ENCODE measurements around the gene NIN. TPM values are rescaled to one million over a fixed set of nuclear protein-coding genes. Genes with fewer than 3 reads are reported as not detected.

NIN gene
- total and polyA plus RNA-seq, 2 of the 4 experiments (the other 2 are of a cell fraction) = 15.2 to 98.4 TPM

DNA sequence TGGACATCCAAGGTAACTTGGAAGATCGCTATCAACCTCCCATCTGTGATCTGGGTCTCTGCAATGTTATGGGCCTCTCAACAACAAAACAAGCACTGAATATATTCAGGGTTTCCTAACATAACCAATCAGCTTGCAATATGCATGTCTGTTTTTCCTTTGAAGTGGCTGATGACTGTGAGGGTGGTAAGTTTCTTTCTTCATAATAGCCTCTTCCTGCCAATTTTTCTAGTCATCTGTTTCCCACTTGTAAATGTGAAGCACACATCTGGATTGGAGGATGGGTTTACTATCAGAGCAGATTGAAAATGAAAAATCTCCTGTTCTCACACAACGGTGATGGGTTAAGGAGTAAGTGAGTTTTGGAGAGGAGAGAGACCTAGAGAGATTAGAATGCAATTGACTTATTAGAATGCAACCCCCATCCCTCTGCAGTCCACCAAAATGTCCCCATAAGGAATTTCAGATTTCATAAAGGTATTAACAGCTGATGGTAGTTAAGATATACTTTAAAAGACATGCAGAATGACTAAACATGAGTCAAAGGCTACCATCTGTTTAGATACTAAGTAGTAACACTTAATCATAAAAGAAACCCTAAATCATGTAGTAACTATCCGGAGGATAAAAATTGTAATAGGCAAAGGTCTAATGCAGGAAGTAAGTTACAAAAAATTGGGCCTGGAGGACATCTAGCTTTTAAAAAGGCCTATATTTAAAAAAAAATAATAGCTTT is 104.4 kb downstream of the NIN start:
- no peaks in the 10 kb centered on the region for H3K9me3 ChIP-seq (ENCODE audit: control insufficient read depth, insufficient read depth, low read length)
- H3K4me3 ChIP-seq (ENCODE audit: insufficient read depth, low read depth, low read length) = no peak overlapping the region
- H3K4me2 ChIP-seq (ENCODE audit: low read depth, low read length) = peak overlapping the region; percentile 78
- no CpG with 5 or more reads among the region's 3 CpGs for WGBS, 2 experiments (ENCODE audit: extremely low coverage in 2 of 2, insufficient read length in 1 of 2)
- no peak overlapping the region for H2AK5ac ChIP-seq (ENCODE audit: low read depth, low read length)
- dilution Hi-C loops (cut with HindIII; ENCODE audit: low sequenced_read_pairs, unreplicated experiment) (no loop called here), intact Hi-C loops (cut with micrococcal nuclease) (no loop called here), in situ Hi-C loops (cut with MboI; ENCODE audit: low sequenced_read_pairs) (no loop called here)
- H3K4ac ChIP-seq (ENCODE audit: low read depth, low read length) = peak overlapping the region; percentile 36; the same call in 1 of the 2 replicates
- POLR2A ChIA-PET (ENCODE audit: unreplicated experiment) = interaction anchor here (0.5 kb wide), 1 partner anchor 19 kb away, joined by 5 read pairs; no protein-coding TSS in a partner anchor
- no peaks in the 10 kb centered on the region for H3K27me3 ChIP-seq (ENCODE audit: control insufficient read depth, insufficient read depth, low read length)
- no peak overlapping the region for H2AFZ ChIP-seq (replicated peaks; ENCODE audit: low read length, poor library complexity)
- H3K14ac ChIP-seq (replicated peaks; ENCODE audit: low read depth, low read length) = peak overlapping the region; percentile 20; the same call in 1 of the 2 replicates
- peaks cover 20% of the 10 kb centered on the region for H3K36me3 ChIP-seq (ENCODE audit: control insufficient read depth, insufficient read depth, low read length)
- no TSS peak for BruUV-seq (replicated peaks)
- H3K9ac ChIP-seq (ENCODE audit: low read depth, low read length) = no peak overlapping the region
- H2BK5ac ChIP-seq (ENCODE audit: low read depth, low read length, poor library complexity, severe bottlenecking) = peak overlapping the region; percentile 66
- H2BK20ac ChIP-seq (ENCODE audit: low read depth, low read length) = peak overlapping the region; percentile 69
- ATAC-seq (ENCODE audit: low read depth) (peak; percentile 84), DNase-seq (peak; percentile 89)
- H4K20me1 ChIP-seq (ENCODE audit: insufficient read depth, low read length) = no peaks in the 10 kb centered on the region
- peaks cover 8 to 12% of the 10 kb centered on the region in 2 experiments; a peak in 3 of 4 replicates for H3K79me1 ChIP-seq (ENCODE audit: low read depth in 1 of 2, low read length in 2 of 2)
- peaks cover 14% of the 10 kb centered on the region for H3K4me1 ChIP-seq (ENCODE audit: control insufficient read depth, insufficient read depth, low read length)
- TF ChIP-seq, protein P1, sequence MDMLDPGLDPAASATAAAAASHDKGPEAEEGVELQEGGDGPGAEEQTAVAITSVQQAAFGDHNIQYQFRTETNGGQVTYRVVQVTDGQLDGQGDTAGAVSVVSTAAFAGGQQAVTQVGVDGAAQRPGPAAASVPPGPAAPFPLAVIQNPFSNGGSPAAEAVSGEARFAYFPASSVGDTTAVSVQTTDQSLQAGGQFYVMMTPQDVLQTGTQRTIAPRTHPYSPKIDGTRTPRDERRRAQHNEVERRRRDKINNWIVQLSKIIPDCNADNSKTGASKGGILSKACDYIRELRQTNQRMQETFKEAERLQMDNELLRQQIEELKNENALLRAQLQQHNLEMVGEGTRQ (IDR thresholded peaks at IDR 0.05; ENCODE audit: low read depth, low read length) = no peak
- TF ChIP-seq MXI1 (IDR thresholded peaks at IDR 0.05; ENCODE audit: borderline replicate concordance, low read depth, low read length) (no peak), RFX5 (IDR thresholded peaks at IDR 0.05; ENCODE audit: low read depth, low read length) (no peak), POLR2A (IDR thresholded peaks at IDR 0.05; ENCODE audit: low read depth, low read length) (no peak)
- H3K23ac ChIP-seq (ENCODE audit: low read depth, low read length) = no peak overlapping the region
- H2BK15ac ChIP-seq (ENCODE audit: low read depth, low read length) = peak overlapping the region; percentile 45; the same call in 2 of the 3 replicates
- peak overlapping the region in 1 of 2 experiments; percentile 3; a peak in 2 of 4 replicates for H4K8ac ChIP-seq (ENCODE audit: low read depth in 2 of 2, low read length in 2 of 2)
- H2BK120ac ChIP-seq (ENCODE audit: low read depth, low read length) = peak overlapping the region; percentile 60; the same call in 1 of the 2 replicates
- H3K27ac ChIP-seq (ENCODE audit: insufficient read depth, low read length) = peak overlapping the region; percentile 24; the same call in 1 of the 2 replicates
- H3K56ac ChIP-seq (ENCODE audit: extremely low read depth, insufficient read depth, low read length) = no peak overlapping the region
- H3K18ac ChIP-seq (ENCODE audit: low read depth, low read length) = peak overlapping the region; percentile 14; the same call in 1 of the 2 replicates
- CTCF ChIA-PET = interaction anchor here (1.1 to 1.9 kb wide), 2 partner anchors 12 to 16 kb away, joined by 5 to 7 read pairs; no protein-coding TSS in a partner anchor
- no peak overlapping the region for H2AK9ac ChIP-seq (replicated peaks; ENCODE audit: low read depth, low read length, poor library complexity)
- H3K9me1 ChIP-seq (ENCODE audit: insufficient read depth, low read length) = peaks cover 9% of the 10 kb centered on the region
- no peak overlapping the region for H4K91ac ChIP-seq (ENCODE audit: insufficient read depth, low read depth, low read length)
- H4K5ac ChIP-seq (ENCODE audit: low read depth, low read length) = no peak overlapping the region; the same call in 1 of the 2 replicates
